Measurements from ENCODE around the gene ATG2B.
A peak's percentile ranks its signal among the peaks of the same experiment; 100 is the strongest.

ATG2B gene

DNA sequence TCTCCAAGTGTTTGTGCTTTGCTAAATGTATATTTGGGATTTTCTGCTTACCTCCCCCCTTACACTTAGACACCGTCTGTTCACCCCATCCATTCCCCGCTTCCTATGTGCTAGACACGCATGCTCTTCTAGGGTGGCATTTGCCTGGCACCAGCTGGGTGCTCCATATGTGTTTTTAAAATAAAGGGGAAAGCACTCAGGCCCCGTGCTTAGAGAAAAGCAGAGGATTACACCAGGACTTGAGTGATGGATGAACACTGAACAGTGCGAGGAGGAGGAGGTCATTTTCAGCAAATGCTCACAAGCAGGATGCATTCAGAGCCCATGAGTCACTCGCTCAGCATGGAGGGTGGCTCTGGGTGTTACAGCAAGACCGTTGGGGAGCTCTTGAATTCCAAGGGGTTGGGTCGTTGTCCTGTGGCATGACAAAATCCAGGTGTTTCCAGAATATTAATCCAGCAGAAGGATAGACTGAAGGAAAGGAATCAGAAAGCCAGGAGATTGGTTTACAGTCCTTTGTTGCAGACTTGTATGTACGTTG lies 110.1 kb downstream of the ATG2B start:
- CTCF ChIA-PET = interaction anchor here (0.7 kb wide), 1 partner anchor 129 kb away, joined by 3 read pairs; no protein-coding TSS in a partner anchor
- no peaks in the 10 kb centered on the region for H3K36me3 ChIP-seq (ENCODE audit: control insufficient read depth in 2 of 2, insufficient read depth in 1 of 2, low read length in 2 of 2)
- no peaks in the 10 kb centered on the region for H3K4me1 ChIP-seq (ENCODE audit: control insufficient read depth, insufficient read depth, low read length)
- no peak overlapping the region for H3K27ac ChIP-seq (ENCODE audit: extremely low read depth, low read depth, low read length)
- POLR2A ChIA-PET = interaction anchor here (1.3 kb wide), 1 partner anchor 9 kb away, joined by 4 read pairs; no protein-coding TSS in a partner anchor
- H3K4me3 ChIP-seq (ENCODE audit: low read depth, low read length) = no peak overlapping the region
- TF ChIP-seq ZIC2 (tag by site-specific recombination; IDR thresholded peaks at IDR 0.05) (peak; percentile 42), ZNF677 (tag by site-specific recombination; IDR thresholded peaks at IDR 0.05) (no peak), GLIS1 (tag by site-specific recombination; IDR thresholded peaks at IDR 0.05) (0 out of 2 replicates have a peak, but pooled peaks have one; percentile 39), ZNF777 (tag by site-specific recombination; IDR thresholded peaks at IDR 0.05; ENCODE audit: borderline replicate concordance) (no peak), BCL11B (tag by site-specific recombination; IDR thresholded peaks at IDR 0.05; ENCODE audit: low read depth) (no peak)
- TF ChIP-seq, protein P1, sequence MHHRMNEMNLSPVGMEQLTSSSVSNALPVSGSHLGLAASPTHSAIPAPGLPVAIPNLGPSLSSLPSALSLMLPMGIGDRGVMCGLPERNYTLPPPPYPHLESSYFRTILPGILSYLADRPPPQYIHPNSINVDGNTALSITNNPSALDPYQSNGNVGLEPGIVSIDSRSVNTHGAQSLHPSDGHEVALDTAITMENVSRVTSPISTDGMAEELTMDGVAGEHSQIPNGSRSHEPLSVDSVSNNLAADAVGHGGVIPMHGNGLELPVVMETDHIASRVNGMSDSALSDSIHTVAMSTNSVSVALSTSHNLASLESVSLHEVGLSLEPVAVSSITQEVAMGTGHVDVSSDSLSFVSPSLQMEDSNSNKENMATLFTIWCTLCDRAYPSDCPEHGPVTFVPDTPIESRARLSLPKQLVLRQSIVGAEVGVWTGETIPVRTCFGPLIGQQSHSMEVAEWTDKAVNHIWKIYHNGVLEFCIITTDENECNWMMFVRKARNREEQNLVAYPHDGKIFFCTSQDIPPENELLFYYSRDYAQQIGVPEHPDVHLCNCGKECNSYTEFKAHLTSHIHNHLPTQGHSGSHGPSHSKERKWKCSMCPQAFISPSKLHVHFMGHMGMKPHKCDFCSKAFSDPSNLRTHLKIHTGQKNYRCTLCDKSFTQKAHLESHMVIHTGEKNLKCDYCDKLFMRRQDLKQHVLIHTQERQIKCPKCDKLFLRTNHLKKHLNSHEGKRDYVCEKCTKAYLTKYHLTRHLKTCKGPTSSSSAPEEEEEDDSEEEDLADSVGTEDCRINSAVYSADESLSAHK (tag by site-specific recombination; IDR thresholded peaks at IDR 0.05) = no peak
- TF ChIP-seq, protein P2, sequence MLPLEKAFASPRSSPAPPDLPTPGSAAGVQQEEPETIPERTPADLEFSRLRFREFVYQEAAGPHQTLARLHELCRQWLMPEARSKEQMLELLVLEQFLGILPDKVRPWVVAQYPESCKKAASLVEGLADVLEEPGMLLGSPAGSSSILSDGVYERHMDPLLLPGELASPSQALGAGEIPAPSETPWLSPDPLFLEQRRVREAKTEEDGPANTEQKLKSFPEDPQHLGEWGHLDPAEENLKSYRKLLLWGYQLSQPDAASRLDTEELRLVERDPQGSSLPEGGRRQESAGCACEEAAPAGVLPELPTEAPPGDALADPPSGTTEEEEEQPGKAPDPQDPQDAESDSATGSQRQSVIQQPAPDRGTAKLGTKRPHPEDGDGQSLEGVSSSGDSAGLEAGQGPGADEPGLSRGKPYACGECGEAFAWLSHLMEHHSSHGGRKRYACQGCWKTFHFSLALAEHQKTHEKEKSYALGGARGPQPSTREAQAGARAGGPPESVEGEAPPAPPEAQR (tag by site-specific recombination; IDR thresholded peaks at IDR 0.05) = no peak
- H3K9me3 ChIP-seq (ENCODE audit: control insufficient read depth, insufficient read depth, low read depth, low read length) = no peaks in the 10 kb centered on the region

DNA sequence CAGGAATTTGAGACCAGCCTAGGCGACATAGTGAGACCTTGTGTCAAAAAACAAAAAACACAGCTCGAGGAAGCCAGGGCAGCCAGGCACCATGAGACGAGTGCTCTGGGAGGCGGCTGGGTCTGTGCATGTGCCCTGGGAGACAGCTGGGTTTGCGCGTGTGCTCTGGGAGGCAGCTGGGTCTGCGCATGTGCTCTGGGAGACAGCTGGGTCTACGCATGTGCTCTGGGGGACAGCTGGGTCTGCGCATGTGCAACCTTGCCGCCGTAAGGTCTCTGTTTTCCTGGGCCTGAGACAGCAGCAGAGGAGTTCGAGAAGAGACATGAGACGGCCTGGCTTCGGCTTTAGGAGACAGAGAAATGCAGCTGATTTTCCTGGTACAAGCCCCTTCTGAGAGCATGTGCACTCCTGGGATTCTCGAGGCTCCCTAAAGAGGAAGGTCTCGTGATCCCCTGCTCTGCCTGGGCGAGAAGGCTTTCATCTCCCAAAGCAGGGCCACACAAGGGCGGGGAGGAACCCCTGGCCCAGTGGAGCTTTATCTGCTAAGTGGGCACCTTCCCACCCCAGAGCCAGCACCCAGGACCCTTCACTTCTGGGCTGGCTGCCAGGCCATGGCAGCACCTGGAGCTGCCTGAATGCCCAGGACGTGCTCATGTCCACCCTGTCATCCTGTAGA lies 110.7 kb downstream of the ATG2B start:
- POLR2A ChIA-PET = interaction anchor here (1.3 kb wide), 1 partner anchor 10 kb away, joined by 4 read pairs; no protein-coding TSS in a partner anchor
- Histone ChIP-seq H3K36me3 (ENCODE audit: control insufficient read depth in 2 of 2, insufficient read depth in 1 of 2, low read length in 2 of 2) (no peaks in the 10 kb centered on the region), H3K27ac (ENCODE audit: extremely low read depth, low read depth, low read length) (no peak overlapping the region), H3K9me3 (ENCODE audit: control insufficient read depth, insufficient read depth, low read depth, low read length) (no peaks in the 10 kb centered on the region), H3K4me1 (ENCODE audit: control insufficient read depth, insufficient read depth, low read length) (no peaks in the 10 kb centered on the region), H3K4me3 (ENCODE audit: low read depth, low read length) (no peak overlapping the region)
- CTCF ChIA-PET = interaction anchor here (0.7 kb wide), 1 partner anchor 128 kb away, joined by 3 read pairs; no protein-coding TSS in a partner anchor
- TF ChIP-seq ZNF138 (tag by site-specific recombination; IDR thresholded peaks at IDR 0.05; ENCODE audit: borderline replicate concordance) = no peak
- TF ChIP-seq ZNF629 (tag by site-specific recombination; IDR thresholded peaks at IDR 0.05) = no peak
- no peak for TF ChIP-seq ZSCAN23 (tag by site-specific recombination; IDR thresholded peaks at IDR 0.05)

DNA sequence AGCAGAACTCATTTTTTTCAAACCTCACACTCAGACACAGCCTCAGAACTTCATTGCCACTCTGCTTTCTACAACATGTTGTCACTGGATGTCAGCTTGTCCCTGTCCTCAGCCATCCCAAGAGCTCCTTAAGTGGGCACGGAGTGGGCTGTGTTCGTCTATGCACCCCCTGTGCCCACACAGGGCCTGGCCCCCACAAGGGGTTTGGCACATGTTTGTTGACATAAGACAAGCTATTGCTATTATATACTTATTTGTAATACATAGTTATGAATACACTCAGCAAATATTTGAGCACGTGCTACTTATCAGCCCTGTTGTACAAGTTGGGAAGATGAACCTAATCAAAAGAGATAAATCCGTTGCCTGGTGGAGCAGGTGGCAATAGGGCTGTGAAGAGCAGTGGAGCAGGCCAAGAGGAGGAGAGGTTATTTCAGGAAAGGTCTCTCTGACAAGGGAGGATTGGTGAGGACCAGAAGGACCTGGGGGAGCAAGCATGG lies 111.4 kb downstream of the ATG2B start:
- H3K27ac ChIP-seq (ENCODE audit: extremely low read depth, low read depth, low read length) = no peak overlapping the region
- CTCF ChIA-PET = no interaction called here
- H3K9me3 ChIP-seq (ENCODE audit: control insufficient read depth, insufficient read depth, low read depth, low read length) = no peaks in the 10 kb centered on the region
- H3K4me3 ChIP-seq (ENCODE audit: low read depth, low read length) = no peak overlapping the region
- TF ChIP-seq, protein P3, sequence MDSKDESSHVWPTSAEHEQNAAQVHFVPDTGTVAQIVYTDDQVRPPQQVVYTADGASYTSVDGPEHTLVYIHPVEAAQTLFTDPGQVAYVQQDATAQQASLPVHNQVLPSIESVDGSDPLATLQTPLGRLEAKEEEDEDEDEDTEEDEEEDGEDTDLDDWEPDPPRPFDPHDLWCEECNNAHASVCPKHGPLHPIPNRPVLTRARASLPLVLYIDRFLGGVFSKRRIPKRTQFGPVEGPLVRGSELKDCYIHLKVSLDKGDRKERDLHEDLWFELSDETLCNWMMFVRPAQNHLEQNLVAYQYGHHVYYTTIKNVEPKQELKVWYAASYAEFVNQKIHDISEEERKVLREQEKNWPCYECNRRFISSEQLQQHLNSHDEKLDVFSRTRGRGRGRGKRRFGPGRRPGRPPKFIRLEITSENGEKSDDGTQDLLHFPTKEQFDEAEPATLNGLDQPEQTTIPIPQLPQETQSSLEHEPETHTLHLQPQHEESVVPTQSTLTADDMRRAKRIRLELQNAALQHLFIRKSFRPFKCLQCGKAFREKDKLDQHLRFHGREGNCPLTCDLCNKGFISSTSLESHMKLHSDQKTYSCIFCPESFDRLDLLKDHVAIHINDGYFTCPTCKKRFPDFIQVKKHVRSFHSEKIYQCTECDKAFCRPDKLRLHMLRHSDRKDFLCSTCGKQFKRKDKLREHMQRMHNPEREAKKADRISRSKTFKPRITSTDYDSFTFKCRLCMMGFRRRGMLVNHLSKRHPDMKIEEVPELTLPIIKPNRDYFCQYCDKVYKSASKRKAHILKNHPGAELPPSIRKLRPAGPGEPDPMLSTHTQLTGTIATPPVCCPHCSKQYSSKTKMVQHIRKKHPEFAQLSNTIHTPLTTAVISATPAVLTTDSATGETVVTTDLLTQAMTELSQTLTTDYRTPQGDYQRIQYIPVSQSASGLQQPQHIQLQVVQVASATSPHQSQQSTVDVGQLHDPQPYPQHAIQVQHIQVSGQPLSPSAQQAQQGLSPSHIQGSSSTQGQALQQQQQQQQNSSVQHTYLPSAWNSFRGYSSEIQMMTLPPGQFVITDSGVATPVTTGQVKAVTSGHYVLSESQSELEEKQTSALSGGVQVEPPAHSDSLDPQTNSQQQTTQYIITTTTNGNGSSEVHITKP (tag by site-specific recombination; IDR thresholded peaks at IDR 0.05) = no peak
- no peaks in the 10 kb centered on the region for H3K36me3 ChIP-seq (ENCODE audit: control insufficient read depth in 2 of 2, insufficient read depth in 1 of 2, low read length in 2 of 2)
- POLR2A ChIA-PET = no interaction called here
- H3K4me1 ChIP-seq (ENCODE audit: control insufficient read depth, insufficient read depth, low read length) = no peaks in the 10 kb centered on the region

Measured in HEK293 (cell line).